CD4-positive, alpha-beta T cell treated with Interleukin-17A for 4 hours (primary cell): ENCODE data around the gene DYNLT5.
"Not testable (repeated sequence)": the region's sequence is repeated elsewhere in the genome, so short reads cannot be mapped to it uniquely, and the experiment has no call there.

Experiments
- DNase-seq: peaks from one replicate; pipeline ENCODE4 v3.0.0-alpha.2; 2020; ENCODE audit warnings: mixed read lengths

DYNLT5 gene

GRCh38 chr1:66791621-66792610, 39.7 kb downstream of the DYNLT5 start:
- no peak for DNase-seq

- DNase-seq = not testable (repeated sequence)
Measured at GRCh38 chr1:66795839-66796238, 43.6 kb downstream of the DYNLT5 start.

- DNase-seq = no peak
Measured at GRCh38 chr1:66809245-66809644, 57.0 kb downstream of the DYNLT5 start.

- DNase-seq = no peak
Measured at GRCh38 chr1:66809736-66810326, 57.6 kb downstream of the DYNLT5 start.

- no peak for DNase-seq
Measured at GRCh38 chr1:66824771-66825170, 72.5 kb downstream of the DYNLT5 start.
